C4-2B (cell line): ENCODE results near the gene KLC4.

Experiments
- CTCF ChIP-seq: fragments of 450-650 bp; conservative IDR thresholded peaks from 2 replicates; pipeline ENCODE4 v1.5.1; 2017; ENCODE audit warnings: mild to moderate bottlenecking
- ZFX ChIP-seq: fragments of 450-650 bp; IDR thresholded peaks from 2 replicates; pipeline ENCODE4 v1.6.1; 2017

- TF ChIP-seq CTCF = no peak
- no peak for TF ChIP-seq ZFX
These were observed 7.1 kb upstream of the KLC4 start for GRCh38 chr6:43052225-43052841.
